IMR-90 (cell line): ENCODE measurements around the gene TTI1. TPM values are rescaled to one million over a fixed set of nuclear protein-coding genes. Genes with fewer than 3 reads are reported as not detected.

Source experiments
- ATAC-seq: fragments of 200-7000 bp; cut with Tn5 transposase; 2 replicates; pipeline ENCODE4 v1.9.1; 2020; ENCODE audit warnings: low read depth, mild to moderate bottlenecking, moderate library complexity
- BruUV-seq: library from RNA; stranded (reverse); fragments of 400-500 nt; replicated peaks from 2 replicates; lab custom pipeline; 2021; lab: Mats Ljungman, UMichigan
- CTCF ChIA-PET: fragments of 300-600 bp; formaldehyde crosslinking; extraction: SDS; loops from one replicate; lab custom pipeline; 2021; ENCODE audit warnings: antibody characterized with exemption; lab: Yijun Ruan, JAX
- POLR2A ChIA-PET: fragments of 300-600 bp; sonication (Branson Sonifier 250); formaldehyde crosslinking; loops from one replicate; lab custom pipeline; 2022; ENCODE audit warnings: antibody characterized with exemption; ENCODE audit not compliant: unreplicated experiment; lab: Charles Lee
- DNase-seq: peaks from one replicate; pipeline ENCODE4 v3.0.0; 2013
- H2AFZ ChIP-seq: replicated peaks from 2 replicates; pipeline ENCODE3; 2013; ENCODE audit warnings: low read length, mild to moderate bottlenecking; ENCODE audit not compliant: poor library complexity
- H2AK5ac ChIP-seq: 2 replicates; pipeline ENCODE4 v1.6.1; 2013; ENCODE audit warnings: low read depth, low read length, inconsistent platforms
- H2AK9ac ChIP-seq: replicated peaks from 2 replicates; pipeline ENCODE3; 2013; ENCODE audit warnings: mild to moderate bottlenecking, low read depth, low read length, moderate library complexity; ENCODE audit not compliant: poor library complexity
- H2BK120ac ChIP-seq: 2 replicates; pipeline ENCODE4 v1.6.1; 2013; ENCODE audit warnings: low read depth, low read length, inconsistent platforms
- H2BK15ac ChIP-seq: 3 replicates; pipeline ENCODE4 v1.6.1; 2013; ENCODE audit warnings: low read depth, low read length, inconsistent platforms
- H2BK20ac ChIP-seq: 2 replicates; pipeline ENCODE4 v1.6.1; 2013; ENCODE audit warnings: low read depth, mild to moderate bottlenecking, inconsistent platforms, low read length, moderate library complexity
- H2BK5ac ChIP-seq: 2 replicates; pipeline ENCODE4 v1.6.1; 2013; ENCODE audit warnings: mild to moderate bottlenecking, low read depth, low read length, inconsistent platforms; ENCODE audit not compliant: poor library complexity, severe bottlenecking
- H3K14ac ChIP-seq: replicated peaks from 2 replicates; pipeline ENCODE4 v1.6.1; 2013; ENCODE audit warnings: low read depth, low read length, inconsistent platforms
- H3K18ac ChIP-seq: 2 replicates; pipeline ENCODE4 v1.6.1; 2013; ENCODE audit warnings: low read depth, low read length, control low read depth
- H3K23ac ChIP-seq: 2 replicates; pipeline ENCODE4 v1.6.1; 2013; ENCODE audit warnings: low read depth, low read length, inconsistent platforms
- H3K27ac ChIP-seq: 2 replicates; pipeline ENCODE4 v1.5.1; 2013; ENCODE audit warnings: mild to moderate bottlenecking, control low read depth, low read length; ENCODE audit not compliant: insufficient read depth
- H3K27me3 ChIP-seq: 2 replicates; pipeline ENCODE4 v1.6.1; 2013; ENCODE audit warnings: low read length; ENCODE audit not compliant: control insufficient read depth, insufficient read depth
- H3K36me3 ChIP-seq: 2 replicates; pipeline ENCODE4 v1.6.1; 2013; ENCODE audit warnings: low read length, mixed read lengths; ENCODE audit not compliant: control insufficient read depth, insufficient read depth
- H3K4ac ChIP-seq: 2 replicates; pipeline ENCODE4 v1.6.1; 2013; ENCODE audit warnings: low read depth, low read length, inconsistent platforms
- H3K4me1 ChIP-seq: 2 replicates; pipeline ENCODE4 v1.6.1; 2013; ENCODE audit warnings: low read length, mixed read lengths; ENCODE audit not compliant: control insufficient read depth, insufficient read depth
- H3K4me2 ChIP-seq: 2 replicates; pipeline ENCODE4 v1.6.1; 2013; ENCODE audit warnings: low read depth, mild to moderate bottlenecking, control low read depth, low read length, moderate library complexity
- H3K4me3 ChIP-seq: 2 replicates; pipeline ENCODE4 v1.5.1; 2013; ENCODE audit warnings: low read depth, mild to moderate bottlenecking, control low read depth, low read length, moderate library complexity; ENCODE audit not compliant: insufficient read depth
- H3K56ac ChIP-seq: 2 replicates; pipeline ENCODE4 v1.6.1; 2013; ENCODE audit warnings: low read length, inconsistent platforms; ENCODE audit not compliant: insufficient read depth; ENCODE audit errors: extremely low read depth
- H3K79me1 ChIP-seq, 2 experiments: 2 replicates each; pipeline ENCODE4 v1.6.1; 2013; ENCODE audit warnings: low read length in 2 of 2, inconsistent platforms in 1 of 2, low read depth in 1 of 2
- H3K9ac ChIP-seq: 2 replicates; pipeline ENCODE4 v1.6.1; 2013; ENCODE audit warnings: low read depth, low read length, control low read depth
- H3K9me1 ChIP-seq: 2 replicates; pipeline ENCODE4 v1.6.1; 2013; ENCODE audit warnings: low read length, inconsistent platforms; ENCODE audit not compliant: insufficient read depth
- H3K9me3 ChIP-seq: 2 replicates; pipeline ENCODE4 v1.6.1; 2013; ENCODE audit warnings: low read length; ENCODE audit not compliant: control insufficient read depth, insufficient read depth
- H4K20me1 ChIP-seq: 2 replicates; pipeline ENCODE4 v1.6.1; 2013; ENCODE audit warnings: low read length, inconsistent platforms; ENCODE audit not compliant: insufficient read depth
- H4K5ac ChIP-seq: 2 replicates; pipeline ENCODE4 v1.6.1; 2013; ENCODE audit warnings: mild to moderate bottlenecking, low read depth, low read length, control low read depth
- H4K8ac ChIP-seq, 2 experiments: 2 replicates each; pipeline ENCODE4 v1.6.1; 2013; ENCODE audit warnings: low read depth in 2 of 2, low read length in 2 of 2, control low read depth in 1 of 2, inconsistent platforms in 1 of 2
- H4K91ac ChIP-seq: 2 replicates; pipeline ENCODE4 v1.6.1; 2013; ENCODE audit warnings: low read depth, low read length, inconsistent platforms; ENCODE audit not compliant: insufficient read depth
- CEBPB ChIP-seq: IDR thresholded peaks from 2 replicates; pipeline ENCODE4 v1.6.1; 2012; ENCODE audit warnings: low read depth, low read length, improper control_type of control experiment
- MAZ ChIP-seq: IDR thresholded peaks from 2 replicates; pipeline ENCODE4 v1.6.1; 2012; ENCODE audit warnings: low read depth, mild to moderate bottlenecking, low read length, improper control_type of control experiment, moderate library complexity, borderline replicate concordance
- MXI1 ChIP-seq: IDR thresholded peaks from 2 replicates; pipeline ENCODE4 v1.6.1; 2012; ENCODE audit warnings: low read depth, mild to moderate bottlenecking, low read length, moderate library complexity, borderline replicate concordance
- RCOR1 ChIP-seq: IDR thresholded peaks from 2 replicates; pipeline ENCODE4 v1.6.1; 2012; ENCODE audit warnings: mild to moderate bottlenecking, low read length, improper control_type of control experiment; ENCODE audit not compliant: insufficient replicate concordance
- WGBS, 2 experiments: methylation state at CpG; one replicate each; pipeline versions ENCODE4 v1.1.5 to v1.1.7; 2013; ENCODE audit warnings: missing lambda C conversion rate in 2 of 2; ENCODE audit not compliant: insufficient read length in 1 of 2; ENCODE audit errors: extremely low coverage in 2 of 2; 5-methylcytosine and 5-hydroxymethylcytosine counted together
- dilution Hi-C: fragments of 300-500 bp; cut with HindIII; formaldehyde crosslinking; loops from one replicate; pipeline ENCODE4 v1.14.3; 2018; ENCODE audit warnings: low sequenced_read_pairs; ENCODE audit not compliant: unreplicated experiment
- in situ Hi-C: fragments of 300-500 bp; cut with MboI; formaldehyde crosslinking; loops from 3 replicates; pipeline ENCODE4 v1.14.3; 2019; ENCODE audit warnings: low sequenced_read_pairs, inconsistent platforms, mixed read lengths
- intact Hi-C: fragments of 100-400 bp; cut with micrococcal nuclease; formaldehyde crosslinking; loops from 2 replicates; pipeline ENCODE4 v1.10.0; 2022
- polyA plus RNA-seq, 3 experiments: library from polyadenylated mRNA; depleted of rRNA; stranded (reverse); fragments of >200 nt; gene quantifications; 2 replicates each; pipeline ENCODE4 v1.2.3, GENCODE V29; 2012; ENCODE audit warnings: low replicate concordance in 1 of 3
- total RNA-seq: library from RNA; depleted of rRNA; stranded (reverse); fragments of >200 nt; gene quantifications from 2 replicates; pipeline ENCODE4 v1.2.3, GENCODE V29; 2012

The TTI1 gene
- total and polyA plus RNA-seq, 2 of the 4 experiments (the other 2 are of a cell fraction) = 12.5 to 17.6 TPM

- peaks cover 8% of the 10 kb centered on the region; the same call in 1 of the 2 replicates for H3K36me3 ChIP-seq
- ATAC-seq = peak; percentile 97
- intact Hi-C loops = loop anchor here (10.0 kb wide), 1 partner anchor 199 kb away; no protein-coding TSS in a partner anchor
These were observed 9.9 kb downstream of the TTI1 start for GRCh38 chr20:38023181-38024001.

More at GRCh38 chr20:38023181-38024001, 9.9 kb downstream of the TTI1 start:
- H4K5ac ChIP-seq = no peak overlapping the region
- peak overlapping the region; percentile 80 for H2BK20ac ChIP-seq
- H3K23ac ChIP-seq = peak overlapping the region; percentile 72; the same call in 1 of the 2 replicates
- no peak overlapping the region for H3K56ac ChIP-seq
- CTCF ChIA-PET = no interaction called here
- POLR2A ChIA-PET = no interaction called here
- no CpG with 5 or more reads among the region's 5 CpGs for WGBS, 2 experiments
- peak overlapping the region in 1 of 2 experiments; percentile 50; a peak in 1 of 4 replicates for H4K8ac ChIP-seq
- peak overlapping the region; percentile 92 for H3K18ac ChIP-seq
- H3K9me3 ChIP-seq = peaks cover 3% of the 10 kb centered on the region
- peak overlapping the region; percentile 27; the same call in 1 of the 2 replicates for H3K9ac ChIP-seq
- H2AK5ac ChIP-seq = no peak overlapping the region; the same call in 1 of the 2 replicates
- H3K27me3 ChIP-seq = no peaks in the 10 kb centered on the region
- peak overlapping the region; percentile 89 for H3K4me2 ChIP-seq
- H3K27ac ChIP-seq = peak overlapping the region; percentile 91; the same call in 1 of the 2 replicates
- H3K4ac ChIP-seq = peak overlapping the region; percentile 78
- no peak for TF ChIP-seq MAZ
- peak; percentile 70 for TF ChIP-seq RCOR1
- TF ChIP-seq MXI1 = 0 out of 2 replicates have a peak, but pooled peaks have one; percentile 16
- peak; percentile 71 for TF ChIP-seq CEBPB
- BruUV-seq = no TSS peak
- no peak overlapping the region for H2AK9ac ChIP-seq
- peak overlapping the region; percentile 47 for H3K14ac ChIP-seq
- H3K4me3 ChIP-seq = no peak overlapping the region
- peaks cover 25 to 64% of the 10 kb centered on the region in 2 experiments for H3K79me1 ChIP-seq
- DNase-seq = peak; percentile 96
- peaks cover 19% of the 10 kb centered on the region for H3K9me1 ChIP-seq
- in situ Hi-C loops (no loop called here), dilution Hi-C loops (no loop called here)
- 0 out of 2 replicates have a peak overlapping the region, but pooled peaks have one; percentile 20 for H4K91ac ChIP-seq
- H2AFZ ChIP-seq = no peak overlapping the region
- no peak overlapping the region for H2BK15ac ChIP-seq
- H4K20me1 ChIP-seq = peaks cover 26% of the 10 kb centered on the region
- H2BK5ac ChIP-seq = peak overlapping the region; percentile 84
- H2BK120ac ChIP-seq = peak overlapping the region; percentile 69
- H3K4me1 ChIP-seq = peaks cover 17% of the 10 kb centered on the region
